Osteocyte (in vitro differentiated cells): ENCODE results near the gene PRDM16. TPM values are rescaled to one million over a fixed set of nuclear protein-coding genes. Genes with fewer than 3 reads are reported as not detected.

Experiments used
- DNase-seq: peaks from one replicate; pipeline ENCODE4 v3.0.0; 2021; ENCODE audit warnings: mixed read lengths; ENCODE audit not compliant: unreplicated experiment; ENCODE audit errors: extremely low spot score
- H3K27ac Mint-ChIP-seq: one replicate; pipeline ENCODE4 v1.8.0; 2021; ENCODE audit warnings: mild to moderate bottlenecking, mixed read lengths; ENCODE audit not compliant: unreplicated experiment
- H3K27me3 Mint-ChIP-seq: one replicate; pipeline ENCODE4 v1.8.0; 2021; ENCODE audit warnings: mixed read lengths; ENCODE audit not compliant: unreplicated experiment
- H3K36me3 Mint-ChIP-seq: one replicate; pipeline ENCODE4 v1.8.0; 2021; ENCODE audit warnings: mixed read lengths; ENCODE audit not compliant: unreplicated experiment
- H3K4me1 Mint-ChIP-seq: one replicate; pipeline ENCODE4 v1.8.0; 2021; ENCODE audit warnings: mixed read lengths; ENCODE audit not compliant: unreplicated experiment
- H3K4me3 Mint-ChIP-seq: one replicate; pipeline ENCODE4 v1.8.0; 2021; ENCODE audit warnings: mild to moderate bottlenecking, moderate library complexity, mixed read lengths; ENCODE audit not compliant: unreplicated experiment
- H3K9me3 Mint-ChIP-seq: one replicate; pipeline ENCODE4 v1.8.0; 2021; ENCODE audit warnings: mixed read lengths; ENCODE audit not compliant: unreplicated experiment
- CTCF ChIP-seq: fragments of 200-600 bp; sonication (generic); IDR thresholded peaks from 2 replicates; pipeline ENCODE4 v1.5.0; 2021; ENCODE audit warnings: antibody characterized with exemption, mild to moderate bottlenecking, moderate library complexity
- total RNA-seq: library from RNA; stranded (reverse); gene quantifications from 2 replicates; pipeline ENCODE4 v1.2.1, GENCODE V29; 2021

Gene PRDM16
- total RNA-seq, 1 donor from 2014 or later: 7.1 TPM

- Mint-ChIP-seq H3K27ac (peak overlapping the region; percentile 93), H3K36me3 (no peaks in the 10 kb centered on the region), H3K9me3 (no peaks in the 10 kb centered on the region), H3K4me3 (no peak overlapping the region), H3K27me3 (no peaks in the 10 kb centered on the region), H3K4me1 (peaks cover 51% of the 10 kb centered on the region)
- DNase-seq: no peak
- no peak for TF ChIP-seq CTCF
Measured at GRCh38 chr1:3459940-3460671, 391.1 kb downstream of the PRDM16 start.

- H3K4me3 Mint-ChIP-seq: peak overlapping the region; percentile 16
- no peaks in the 10 kb centered on the region for H3K27me3 Mint-ChIP-seq
- no peak for TF ChIP-seq CTCF
- no peaks in the 10 kb centered on the region for H3K9me3 Mint-ChIP-seq
- peaks cover 51% of the 10 kb centered on the region for H3K4me1 Mint-ChIP-seq
- DNase-seq: no peak
- no peaks in the 10 kb centered on the region for H3K36me3 Mint-ChIP-seq
- H3K27ac Mint-ChIP-seq: peak overlapping the region; percentile 93
Measured at GRCh38 chr1:3460672-3461131, 391.7 kb downstream of the PRDM16 start.

GRCh38 chr1:3461238-3461933 lies 392.4 kb downstream of the PRDM16 start:
- DNase-seq: no peak

GRCh38 chr1:3461934-3462275 lies 392.9 kb downstream of the PRDM16 start:
- no peak for DNase-seq
- Mint-ChIP-seq H3K4me3 (no peak overlapping the region), H3K4me1 (peaks cover 51% of the 10 kb centered on the region), H3K36me3 (no peaks in the 10 kb centered on the region), H3K9me3 (no peaks in the 10 kb centered on the region), H3K27ac (no peak overlapping the region), H3K27me3 (no peaks in the 10 kb centered on the region)
- TF ChIP-seq CTCF: no peak

More at GRCh38 chr1:3461238-3461933, 392.4 kb downstream of the PRDM16 start:
- Mint-ChIP-seq H3K36me3 (no peaks in the 10 kb centered on the region), H3K4me1 (peaks cover 51% of the 10 kb centered on the region), H3K27me3 (no peaks in the 10 kb centered on the region), H3K4me3 (no peak overlapping the region), H3K27ac (peak overlapping the region; percentile 93), H3K9me3 (no peaks in the 10 kb centered on the region)
- TF ChIP-seq CTCF: no peak

GRCh38 chr1:3462356-3463012 lies 393.5 kb downstream of the PRDM16 start:
- DNase-seq: no peak
- H3K27ac Mint-ChIP-seq: no peak overlapping the region
- H3K9me3 Mint-ChIP-seq: no peaks in the 10 kb centered on the region
- no peaks in the 10 kb centered on the region for H3K27me3 Mint-ChIP-seq
- TF ChIP-seq CTCF: no peak
- H3K36me3 Mint-ChIP-seq: no peaks in the 10 kb centered on the region
- peaks cover 45% of the 10 kb centered on the region for H3K4me1 Mint-ChIP-seq
- H3K4me3 Mint-ChIP-seq: no peak overlapping the region
